Stomach (tissue), 9 donors: ENCODE measurements around the gene PLCL2. TPM values are rescaled to one million over a fixed set of nuclear protein-coding genes. Genes with fewer than 3 reads are reported as not detected.

Experiments used
- DNase-seq, 2 donors: peaks; one replicate each; pipeline versions ENCODE4 v3.0.0 to v3.0.0-alpha.2; 2013 to 2019
- H3K27ac ChIP-seq, 5 donors: fragments of 200-600 bp in 4 of 5; sonication (generic) in 4 of 5; one replicate each; pipeline ENCODE4 v1.5.1; 2013 to 2019; ENCODE audit warnings: mild to moderate bottlenecking in 1 of 5, moderate library complexity in 1 of 5
- H3K27me3 ChIP-seq, 3 donors: fragments of 200-600 bp; sonication (generic); one replicate each; pipeline ENCODE4 v1.5.1; 2017 to 2019; ENCODE audit warnings: mixed run types in 1 of 3
- H3K36me3 ChIP-seq, 4 donors: fragments of 200-600 bp; sonication (generic); 1 replicate in 3 of 4; 2 replicates in 1 of 4; pipeline ENCODE4 v1.5.1; 2016 to 2019
- H3K4me1 ChIP-seq, 4 donors: fragments of 200-600 bp; sonication (generic); one replicate each; pipeline ENCODE4 v1.5.1; 2016 to 2019
- H3K4me3 ChIP-seq, 4 donors: fragments of 200-600 bp; sonication (generic) in 3 of 4; one replicate each; pipeline ENCODE4 v1.5.1; 2016 to 2019; ENCODE audit warnings: mild to moderate bottlenecking in 1 of 4
- H3K9me3 ChIP-seq, 4 donors: fragments of 200-600 bp; sonication (generic); one replicate each; pipeline ENCODE4 v1.5.1; 2016 to 2019
- CTCF ChIP-seq, 7 experiments: fragments of 450-650 bp in 4 of 7; fragments of 200-600 bp in 3 of 7; sonication (generic) in 3 of 7; IDR thresholded peaks; one replicate each; pipeline ENCODE4 v1.5.1; 2016 to 2019; ENCODE audit warnings: antibody characterized with exemption in 7 of 7, control low read depth in 2 of 7, mild to moderate bottlenecking in 1 of 7
- EP300 ChIP-seq: sonication (generic); formaldehyde crosslinking; IDR thresholded peaks from one replicate; pipeline ENCODE4 v1.6.1; 2017; ENCODE audit warnings: antibody characterized with exemption
- POLR2A ChIP-seq, 4 donors: fragments of 450-650 bp; IDR thresholded peaks; one replicate each; pipeline ENCODE4 v1.6.1; 2016; ENCODE audit warnings: antibody characterized with exemption in 4 of 4, control low read depth in 2 of 4, mild to moderate bottlenecking in 1 of 4, moderate library complexity in 1 of 4
- POLR2AphosphoS5 ChIP-seq, 3 donors: sonication (generic); formaldehyde crosslinking; IDR thresholded peaks; one replicate each; pipeline ENCODE4 v1.6.1; 2016; ENCODE audit warnings: antibody characterized with exemption in 3 of 3
- WGBS, 5 donors: extraction: QIAGEN DNeasy Blood & Tissue Kit in 3 of 5; methylation state at CpG; one replicate each; pipeline versions ENCODE4 v1.1.5 to v1.1.7; 2013 to 2018; 5-methylcytosine and 5-hydroxymethylcytosine counted together
- intact Hi-C: fragments of 100-400 bp; cut with DNase I; formaldehyde crosslinking; loops from one replicate; pipeline ENCODE4 v1.15.1; 2023; ENCODE audit warnings: low total_unique reads
- polyA plus RNA-seq, 3 donors: library from polyadenylated mRNA; stranded (reverse); fragments of 200-250 nt; gene quantifications; one replicate each; pipeline ENCODE4 v1.2.3, GENCODE V29; 2013
- total RNA-seq, 5 donors: library from RNA; depleted of rRNA; stranded (reverse); fragments of >200 nt; gene quantifications; one replicate each; pipeline versions ENCODE4 v1.1.0 to v1.2.3, GENCODE V29; 2014 to 2016
- donor health status: healthy with polysubstance abuse.
- donor health status: Bipolar disorder and iron deficiency.
- donor health status: healthy.

PLCL2 gene
- total and polyA plus RNA-seq, 8 donors = 1.0 to 34.9 (median 5.7) TPM

DNA sequence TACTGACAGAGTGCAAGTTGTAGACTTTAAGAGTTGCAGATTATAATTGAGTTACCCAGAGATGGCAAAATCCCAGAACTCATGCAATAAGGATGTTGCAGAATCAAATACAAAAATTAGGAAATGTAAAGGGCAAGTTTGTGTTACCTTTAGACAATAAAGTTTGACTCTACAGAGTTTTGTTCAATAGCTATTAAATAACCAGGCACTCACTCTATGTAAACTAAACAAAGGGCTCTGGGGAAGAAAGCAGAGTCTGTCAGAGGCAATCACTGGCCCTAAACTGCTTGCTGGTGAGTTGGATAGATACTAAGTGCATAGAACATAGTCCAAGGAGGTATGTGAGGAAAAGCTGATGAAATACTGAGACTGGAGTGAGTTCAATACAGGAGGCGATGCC, 40.0 kb upstream of the PLCL2 start:
- H3K27ac ChIP-seq = no peak overlapping the region
- intact Hi-C loops = no loop called here

DNA sequence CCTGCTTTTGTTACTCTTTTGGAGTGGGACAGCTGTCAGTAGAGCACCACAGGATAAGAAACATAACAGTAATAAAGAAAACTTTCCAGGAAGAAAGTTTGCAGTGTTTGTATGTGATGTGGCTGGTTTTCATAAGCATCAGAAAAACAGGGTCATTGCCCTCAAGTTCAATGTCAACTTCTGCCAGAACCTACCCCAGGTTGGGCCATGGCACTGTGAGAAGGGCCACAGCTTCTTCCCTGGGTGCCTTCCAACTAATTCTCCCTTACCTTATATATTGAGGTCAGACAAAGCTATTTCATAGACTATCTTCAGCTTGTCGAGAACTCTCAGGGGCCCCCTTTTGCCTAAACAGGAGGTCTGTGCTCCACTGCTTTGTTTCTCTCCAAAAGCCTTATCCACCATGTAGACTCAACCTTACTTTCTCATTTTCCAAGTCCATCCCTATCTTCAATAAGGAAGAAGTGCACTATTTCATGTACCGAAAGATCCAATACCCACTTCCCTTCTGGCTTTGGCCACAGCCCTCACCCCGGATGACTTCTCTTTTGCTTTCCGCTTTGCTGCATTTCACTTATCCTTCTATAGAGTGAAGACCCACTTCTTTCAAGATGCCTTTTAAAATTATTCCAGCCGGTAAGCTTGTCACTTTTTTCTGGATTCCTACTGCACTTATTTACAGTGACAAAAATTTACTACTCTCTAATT, 38.2 kb upstream of the PLCL2 start:
- no peak for DNase-seq
- no peak for TF ChIP-seq POLR2AphosphoS5 (IDR thresholded peaks at IDR 0.05)
- TF ChIP-seq EP300 = no peak
- no peak for TF ChIP-seq POLR2A (IDR thresholded peaks at IDR 0.05)
- TF ChIP-seq CTCF (IDR thresholded peaks at IDR 0.05) = no peak
- no peaks in the 10 kb centered on the region for H3K9me3 ChIP-seq
- no peak overlapping the region for H3K4me3 ChIP-seq
- H3K27me3 ChIP-seq = no peaks in the 10 kb centered on the region
- 86 to 98% (median 91%) methylated on average over 5 of the region's 5 CpGs for WGBS, 5 donors
- H3K27ac ChIP-seq = no peak overlapping the region
- intact Hi-C loops = no loop called here
- H3K4me1 ChIP-seq = peaks cover 12 to 50% (median 18%) of the 10 kb centered on the region in 4 donors
- no peaks in the 10 kb centered on the region for H3K36me3 ChIP-seq

More for the DNA sequence above, 40.0 kb upstream of the PLCL2 start:
- Histone ChIP-seq H3K4me1 (peaks cover 12 to 48% (median 22%) of the 10 kb centered on the region in 4 donors), H3K9me3 (no peaks in the 10 kb centered on the region), H3K27me3 (no peaks in the 10 kb centered on the region), H3K4me3 (no peak overlapping the region), H3K36me3 (no peaks in the 10 kb centered on the region)
- no peak for TF ChIP-seq POLR2AphosphoS5 (IDR thresholded peaks at IDR 0.05)
- TF ChIP-seq EP300 = no peak
- no peak for TF ChIP-seq CTCF (IDR thresholded peaks at IDR 0.05)
- no peak for TF ChIP-seq POLR2A (IDR thresholded peaks at IDR 0.05)
- DNase-seq = no peak
- WGBS, 5 donors = 83 to 100% (median 94%) methylated on average over 1 of the region's 1 CpG

- H3K9me3 ChIP-seq = no peaks in the 10 kb centered on the region
- no peaks in the 10 kb centered on the region for H3K27me3 ChIP-seq
- H3K4me3 ChIP-seq = no peak overlapping the region
- no peak overlapping the region for H3K27ac ChIP-seq
- 85 to 91% (median 88%) methylated on average over 2 of the region's 2 CpGs for WGBS, 5 donors
- H3K4me1 ChIP-seq = peaks cover 2 to 35% (median 3%) of the 10 kb centered on the region in 4 donors
- intact Hi-C loops = no loop called here
- TF ChIP-seq POLR2AphosphoS5 (IDR thresholded peaks at IDR 0.05) (no peak), POLR2A (IDR thresholded peaks at IDR 0.05) (no peak), EP300 (no peak)
- H3K36me3 ChIP-seq = no peaks in the 10 kb centered on the region
- no peak for DNase-seq
These were observed 36.7 kb upstream of the PLCL2 start for GRCh38 chr3:16848007-16848406.

DNA sequence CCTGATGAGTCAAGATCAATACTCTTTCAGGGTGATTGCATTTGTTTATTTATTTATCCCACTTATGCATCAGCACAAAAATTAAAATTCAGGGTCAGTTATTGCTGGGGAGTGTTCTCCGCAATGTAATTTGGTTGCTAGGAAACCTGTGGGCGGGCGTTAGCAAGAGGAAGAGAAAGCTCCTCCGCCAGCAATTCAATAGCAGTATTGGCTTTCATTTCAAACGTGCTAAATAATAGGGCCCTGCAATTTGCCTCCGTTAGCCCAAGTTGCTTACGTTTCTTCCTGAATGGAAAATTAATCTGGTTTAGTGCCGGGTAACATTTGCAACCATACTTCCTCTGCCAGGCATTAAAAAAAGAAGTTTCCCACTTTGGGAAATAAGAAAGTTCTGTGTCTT, 35.5 kb upstream of the PLCL2 start:
- Histone ChIP-seq H3K9me3 (no peaks in the 10 kb centered on the region), H3K4me1 (peaks cover 0 to 24% (median 0%) of the 10 kb centered on the region in 4 donors), H3K27me3 (no peaks in the 10 kb centered on the region), H3K4me3 (peak overlapping the region in 2 of 4 donors; percentile 12 to 27), H3K27ac (peak overlapping the region in 3 of 5 donors; percentile 10 to 60 (median 49)), H3K36me3 (no peaks in the 10 kb centered on the region)
- DNase-seq = peak; percentile 65 to 86
- intact Hi-C loops = no loop called here
- no peak for TF ChIP-seq POLR2AphosphoS5 (IDR thresholded peaks at IDR 0.05)
- no peak for TF ChIP-seq CTCF (IDR thresholded peaks at IDR 0.05)
- WGBS, 5 donors = 13 to 21% (median 18%) methylated on average over 8 of the region's 8 CpGs

- Histone ChIP-seq H3K27me3 (no peaks in the 10 kb centered on the region), H3K27ac (peak overlapping the region in 3 of 5 donors; percentile 10 to 60 (median 49)), H3K9me3 (no peaks in the 10 kb centered on the region), H3K4me1 (peaks cover 0 to 24% (median 0%) of the 10 kb centered on the region in 4 donors), H3K36me3 (no peaks in the 10 kb centered on the region), H3K4me3 (no peak overlapping the region)
- DNase-seq = peak in 1 of 2 donors; percentile 30
- 26 to 61% (median 50%) methylated on average over 3 of the region's 3 CpGs for WGBS, 5 donors
- intact Hi-C loops = no loop called here
- TF ChIP-seq EP300 (no peak), CTCF (IDR thresholded peaks at IDR 0.05) (no peak), POLR2AphosphoS5 (IDR thresholded peaks at IDR 0.05) (no peak), POLR2A (IDR thresholded peaks at IDR 0.05) (no peak)
These were observed 35.0 kb upstream of the PLCL2 start for GRCh38 chr3:16849795-16850194.
